Activated T-helper 1 cell treated with anti-CD3 and anti-CD28 coated beads, Interleukin-2, amount 50 U/mL, for 16 hours (primary cell): ENCODE results near the gene TTLL11.

Source experiments
- DNase-seq, 2 donors: peaks; one replicate each; pipeline ENCODE4 v3.0.0-alpha.2; 2020; ENCODE audit warnings: low read depth in 1 of 2, low spot score in 1 of 2

TTLL11 gene

GRCh38 chr9:122051351-122052321, 41.5 kb downstream of the TTLL11 start:
- no peak for DNase-seq

GRCh38 chr9:122050167-122050566, 42.9 kb downstream of the TTLL11 start:
- no peak for DNase-seq

GRCh38 chr9:122042056-122042455, 51.1 kb downstream of the TTLL11 start:
- DNase-seq, result no peak

- DNase-seq, result no peak
Measured at GRCh38 chr9:122040561-122041242, 52.4 kb downstream of the TTLL11 start.

GRCh38 chr9:122039234-122039633, 53.9 kb downstream of the TTLL11 start:
- DNase-seq, result no peak

- DNase-seq, result no peak
Measured at GRCh38 chr9:122036988-122037387, 56.1 kb downstream of the TTLL11 start.

- no peak for DNase-seq
Measured at GRCh38 chr9:122036408-122036807, 56.7 kb downstream of the TTLL11 start.

GRCh38 chr9:122033775-122034373, 59.2 kb downstream of the TTLL11 start:
- DNase-seq, result no peak

- DNase-seq, result no peak
Measured at GRCh38 chr9:122032346-122032745, 60.8 kb downstream of the TTLL11 start.

GRCh38 chr9:122031776-122032175, 61.3 kb downstream of the TTLL11 start:
- no peak for DNase-seq

- no peak for DNase-seq
Measured at GRCh38 chr9:122031157-122031556, 62.0 kb downstream of the TTLL11 start.

GRCh38 chr9:122030357-122030756, 62.8 kb downstream of the TTLL11 start:
- no peak for DNase-seq

- DNase-seq, result no peak
Measured at GRCh38 chr9:122029898-122030297, 63.2 kb downstream of the TTLL11 start.

GRCh38 chr9:122028089-122028488, 65.0 kb downstream of the TTLL11 start:
- DNase-seq, result no peak

GRCh38 chr9:122020398-122020797, 72.7 kb downstream of the TTLL11 start:
- no peak for DNase-seq

- no peak for DNase-seq
Measured at GRCh38 chr9:122016744-122017143, 76.4 kb downstream of the TTLL11 start.

- DNase-seq, result no peak
Measured at GRCh38 chr9:122016309-122016708, 76.8 kb downstream of the TTLL11 start.

- DNase-seq, result no peak
Measured at GRCh38 chr9:122015170-122015821, 77.8 kb downstream of the TTLL11 start.

- DNase-seq, result no peak
Measured at GRCh38 chr9:122011818-122012498, 81.2 kb downstream of the TTLL11 start.

- DNase-seq, result no peak
Measured at GRCh38 chr9:122008559-122008958, 84.5 kb downstream of the TTLL11 start.

GRCh38 chr9:122007837-122008236, 85.3 kb downstream of the TTLL11 start:
- DNase-seq, result no peak
